Measurements from ENCODE around the gene AASDHPPT. TPM values are rescaled to one million over a fixed set of nuclear protein-coding genes. Genes with fewer than 3 reads are reported as not detected.
A peak's percentile ranks its signal among the peaks of the same experiment; 100 is the strongest.

Gene AASDHPPT
- polyA plus RNA-seq (2011; rRNA removed) = 41.7 and 61.9 TPM in 2 replicates
- polyA minus RNA-seq (2011; rRNA and poly(A)+ RNA removed) = 18.4 and 23.1 TPM in 2 replicates

GRCh38 chr11:106077609-106078455 is at the start of gene AASDHPPT:
TSS of gene AASDHPPT (plus strand) at chr11:106077662. CDS start at chr11:106077711, 49 bp downstream.
- DNase-seq (ENCODE audit: low read depth, low spot score) = no peak
- ChIA-PET CTCF (interaction anchor here (0.6 to 2.0 kb wide), 4 partner anchors 9 to 352 kb away, joined by 4 to 12 read pairs (median 6); no protein-coding TSS in a partner anchor), POLR2A (no interaction called here)
- H3K9me3 ChIP-seq (ENCODE audit: control insufficient read depth, insufficient read depth, low read length) = no peaks in the 10 kb centered on the region; the same call in 1 of the 2 replicates
- H3K27me3 ChIP-seq (ENCODE audit: control insufficient read depth, insufficient read depth, low read length) = no peaks in the 10 kb centered on the region
- TF ChIP-seq CTCF (IDR thresholded peaks at IDR 0.05; ENCODE audit: low read depth, low read length) = no peak
- peak within 1 kb of the TSS; percentile 89 for H3K27ac ChIP-seq (ENCODE audit: low read depth, low read length)
- H3K4me3 ChIP-seq (ENCODE audit: low read depth, low read length) = peak within 1 kb of the TSS; percentile 99

- TF ChIP-seq CTCF (IDR thresholded peaks at IDR 0.05; ENCODE audit: low read depth, low read length) = no peak
- no peak overlapping the region for H3K27ac ChIP-seq (ENCODE audit: low read depth, low read length)
- DNase-seq (ENCODE audit: low read depth, low spot score) = no peak
- H3K9me3 ChIP-seq (ENCODE audit: control insufficient read depth, insufficient read depth, low read length) = no peaks in the 10 kb centered on the region
- no peaks in the 10 kb centered on the region for H3K27me3 ChIP-seq (ENCODE audit: control insufficient read depth, insufficient read depth, low read length)
- ChIA-PET CTCF (no interaction called here), POLR2A (no interaction called here)
- no peak overlapping the region for H3K4me3 ChIP-seq (ENCODE audit: low read depth, low read length)
These were observed 46.9 kb upstream of the AASDHPPT start for GRCh38 chr11:106030609-106031008.

GRCh38 chr11:106031202-106031810 is 46.2 kb upstream of the AASDHPPT start:
- Histone ChIP-seq H3K27me3 (ENCODE audit: control insufficient read depth, insufficient read depth, low read length) (no peaks in the 10 kb centered on the region), H3K9me3 (ENCODE audit: control insufficient read depth, insufficient read depth, low read length) (no peaks in the 10 kb centered on the region), H3K4me3 (ENCODE audit: low read depth, low read length) (no peak overlapping the region), H3K27ac (ENCODE audit: low read depth, low read length) (no peak overlapping the region)
- DNase-seq (ENCODE audit: low read depth, low spot score) = no peak
- TF ChIP-seq CTCF (IDR thresholded peaks at IDR 0.05; ENCODE audit: low read depth, low read length) = no peak
- CTCF ChIA-PET = no interaction called here
- POLR2A ChIA-PET = no interaction called here

- no peaks in the 10 kb centered on the region for H3K27me3 ChIP-seq (ENCODE audit: control insufficient read depth, insufficient read depth, low read length)
- ChIA-PET POLR2A (no interaction called here), CTCF (no interaction called here)
- H3K4me3 ChIP-seq (ENCODE audit: low read depth, low read length) = no peak overlapping the region
- no peak overlapping the region for H3K27ac ChIP-seq (ENCODE audit: low read depth, low read length)
- H3K9me3 ChIP-seq (ENCODE audit: control insufficient read depth, insufficient read depth, low read length) = no peaks in the 10 kb centered on the region
- DNase-seq (ENCODE audit: low read depth, low spot score) = no peak
- no peak for TF ChIP-seq CTCF (IDR thresholded peaks at IDR 0.05; ENCODE audit: low read depth, low read length)
These were observed 45.5 kb upstream of the AASDHPPT start for GRCh38 chr11:106031936-106032335.

GRCh38 chr11:106032861-106033260 is 44.6 kb upstream of the AASDHPPT start:
- H3K27me3 ChIP-seq (ENCODE audit: control insufficient read depth, insufficient read depth, low read length) = no peaks in the 10 kb centered on the region
- DNase-seq (ENCODE audit: low read depth, low spot score) = no peak
- no peak for TF ChIP-seq CTCF (IDR thresholded peaks at IDR 0.05; ENCODE audit: low read depth, low read length)
- POLR2A ChIA-PET = no interaction called here
- H3K4me3 ChIP-seq (ENCODE audit: low read depth, low read length) = no peak overlapping the region
- no peak overlapping the region for H3K27ac ChIP-seq (ENCODE audit: low read depth, low read length)
- H3K9me3 ChIP-seq (ENCODE audit: control insufficient read depth, insufficient read depth, low read length) = no peaks in the 10 kb centered on the region
- CTCF ChIA-PET = no interaction called here

Data from AG04450 (cell line).